ENCODE results near the gene SLC4A5. TPM values are rescaled to one million over a fixed set of nuclear protein-coding genes. Genes with fewer than 3 reads are reported as not detected.

The SLC4A5 gene
- 10 to 100 TPM; 18.3 to 94.5 (median 59.8) TPM for total RNA-seq

GRCh38 chr2:74343316-74343715 lies at the start of gene SLC4A5:
Gene SLC4A5, minus strand, starts transcription at chr2:74343416. Its CDS starts 28,393 bp downstream, at chr2:74315023.
- TF ChIP-seq POLR2A (IDR thresholded peaks at IDR 0.05) (no peak), CTCF (IDR thresholded peaks at IDR 0.05) (no peak)
- Histone ChIP-seq H3K4me3 (replicated peaks in 1 of 3) (no peak within 1 kb of the TSS), H3K27me3 (no peaks in the 10 kb centered on the region), H3K4me1 (no peaks in the 10 kb centered on the region), H3K27ac (no peak within 1 kb of the TSS), H3K36me3 (no peaks in the 10 kb centered on the region), H3K9me3 (no peaks in the 10 kb centered on the region)
- no peak for DNase-seq
- intact Hi-C loops (cut with DNase I): no loop called here
- WGBS, 2 donors: 82 to 88% methylated on average over 2 of the region's 2 CpGs

GRCh38 chr2:74392449-74392743 lies 49.2 kb upstream of the SLC4A5 start:
- intact Hi-C loops (cut with DNase I): no loop called here
- Histone ChIP-seq H3K4me1 (peaks cover 17 to 26% of the 10 kb centered on the region in 2 donors), H3K27ac (no peak overlapping the region)

GRCh38 chr2:74391580-74392448 lies 48.6 kb upstream of the SLC4A5 start:
- H3K4me1 ChIP-seq: peaks cover 17 to 26% of the 10 kb centered on the region in 2 donors
- peak in 1 of 2 donors; percentile 57 for TF ChIP-seq POLR2A (IDR thresholded peaks at IDR 0.05)
- TF ChIP-seq CTCF (IDR thresholded peaks at IDR 0.05): peak; percentile 90 to 97 (median 96)
- H3K4me3 ChIP-seq (replicated peaks in 1 of 3): peak overlapping the region; percentile 82 to 87 (median 86)
- no peaks in the 10 kb centered on the region for H3K9me3 ChIP-seq
- 3% methylated on average over 17 to 37 of the region's 62 CpGs for WGBS, 2 donors
- H3K36me3 ChIP-seq: no peaks in the 10 kb centered on the region
- no peaks in the 10 kb centered on the region for H3K27me3 ChIP-seq
- intact Hi-C loops (cut with DNase I): no loop called here
- DNase-seq: peak; percentile 90 to 95
- peak overlapping the region; percentile 96 to 99 (median 96) for H3K27ac ChIP-seq

More at GRCh38 chr2:74392449-74392743, 49.2 kb upstream of the SLC4A5 start:
- H3K9me3 ChIP-seq: no peaks in the 10 kb centered on the region
- H3K27me3 ChIP-seq: no peaks in the 10 kb centered on the region
- no peaks in the 10 kb centered on the region for H3K36me3 ChIP-seq
- WGBS, 2 donors: 63 to 64% methylated on average over 13 of the region's 13 CpGs
- H3K4me3 ChIP-seq (replicated peaks in 1 of 3): peak overlapping the region in 1 of 3 donors; percentile 87
- no peak for DNase-seq
- TF ChIP-seq POLR2A (IDR thresholded peaks at IDR 0.05) (no peak), CTCF (IDR thresholded peaks at IDR 0.05) (no peak)

GRCh38 chr2:74391209-74391579 lies 48.0 kb upstream of the SLC4A5 start:
- peak in 1 of 2 donors; percentile 3 for DNase-seq
- H3K36me3 ChIP-seq: no peaks in the 10 kb centered on the region
- peak overlapping the region; percentile 82 to 87 (median 86) for H3K4me3 ChIP-seq (replicated peaks in 1 of 3)
- intact Hi-C loops (cut with DNase I): no loop called here
- H3K4me1 ChIP-seq: peaks cover 17 to 26% of the 10 kb centered on the region in 2 donors
- H3K27me3 ChIP-seq: no peaks in the 10 kb centered on the region
- H3K9me3 ChIP-seq: no peaks in the 10 kb centered on the region
- WGBS, 2 donors: 1% methylated on average over 11 of the region's 11 CpGs
- H3K27ac ChIP-seq: peak overlapping the region; percentile 96 to 99 (median 96)
- TF ChIP-seq CTCF (IDR thresholded peaks at IDR 0.05): no peak

- intact Hi-C loops (cut with DNase I): no loop called here
Observed at GRCh38 chr2:74390606-74391005, 47.4 kb upstream of the SLC4A5 start.

More at GRCh38 chr2:74390606-74391005, 47.4 kb upstream of the SLC4A5 start:
- Histone ChIP-seq H3K4me1 (peaks cover 17 to 26% of the 10 kb centered on the region in 2 donors), H3K27me3 (no peaks in the 10 kb centered on the region), H3K4me3 (replicated peaks in 1 of 3) (peak overlapping the region in 1 of 3 donors; percentile 86), H3K9me3 (no peaks in the 10 kb centered on the region), H3K27ac (no peak overlapping the region), H3K36me3 (no peaks in the 10 kb centered on the region)
- WGBS, 2 donors: 44 to 59% methylated on average over 5 of the region's 5 CpGs
- TF ChIP-seq POLR2A (IDR thresholded peaks at IDR 0.05) (no peak), CTCF (IDR thresholded peaks at IDR 0.05) (no peak)
- no peak for DNase-seq

Measured in thyroid gland (tissue), 4 donors.